Cardiac muscle cell (in vitro differentiated cells and primary cell): ENCODE data around the gene TPRG1L. TPM values are rescaled to one million over a fixed set of nuclear protein-coding genes. Genes with fewer than 3 reads are reported as not detected.
"Not testable (repeated sequence)": the region's sequence is repeated elsewhere in the genome, so short reads cannot be mapped to it uniquely, and the experiment has no call there.

Experiments used
- DNase-seq, 2 donors: peaks; one replicate each; pipeline versions ENCODE4 v3.0.0 to v3.0.0-alpha.2; 2010 to 2017; ENCODE audit warnings: low read depth in 1 of 2, low spot score in 1 of 2
- H3K27ac ChIP-seq: fragments of 200-600 bp; sonication (generic); 2 replicates; pipeline ENCODE4 v1.5.1; 2016
- H3K27me3 ChIP-seq: fragments of 200-600 bp; sonication (generic); 2 replicates; pipeline ENCODE4 v1.6.0; 2016; ENCODE audit warnings: control low read depth
- H3K36me3 ChIP-seq: fragments of 200-600 bp; sonication (generic); 2 replicates; pipeline ENCODE4 v1.5.1; 2016; ENCODE audit warnings: control low read depth
- H3K4me1 ChIP-seq: fragments of 200-600 bp; sonication (generic); 2 replicates; pipeline ENCODE4 v1.8.1; 2017; ENCODE audit warnings: low read depth, mild to moderate bottlenecking, mixed run types
- H3K4me3 ChIP-seq: fragments of 200-600 bp; sonication (generic); 2 replicates; pipeline ENCODE4 v1.5.1; 2016; ENCODE audit warnings: mild to moderate bottlenecking
- H3K9me3 ChIP-seq: fragments of 200-600 bp; sonication (generic); 2 replicates; pipeline ENCODE4 v1.5.1; 2017; ENCODE audit warnings: low read depth, mild to moderate bottlenecking, control low read depth
- CTCF ChIP-seq: IDR thresholded peaks from 2 replicates; pipeline ENCODE4 v1.5.1; 2012; ENCODE audit warnings: low read depth, mild to moderate bottlenecking, low read length
- polyA plus RNA-seq: library from polyadenylated mRNA; unstranded; fragments of >200 nt; fragmentation: Nextera tagmentation; extraction: Ambion mirVana; gene quantifications from 2 replicates; pipeline ENCODE4 v1.2.1, GENCODE V29; 2016
- total RNA-seq: library from RNA; depleted of rRNA; stranded (reverse); fragments of >200 nt; gene quantifications from 2 replicates; pipeline ENCODE4 v1.2.3, GENCODE V29; 2016

TPRG1L gene
- total and polyA plus RNA-seq, 2 experiments from 2014 or later: 9.3 to 32.3 TPM

- H3K36me3 ChIP-seq: no peaks in the 10 kb centered on the region
- H3K4me1 ChIP-seq: no peaks in the 10 kb centered on the region
- no peak overlapping the region for H3K27ac ChIP-seq
- H3K4me3 ChIP-seq: no peak overlapping the region
- H3K9me3 ChIP-seq: no peaks in the 10 kb centered on the region
- no peak for DNase-seq
- no peaks in the 10 kb centered on the region for H3K27me3 ChIP-seq
- TF ChIP-seq CTCF: no peak
These were observed 45.9 kb upstream of the TPRG1L start for GRCh38 chr1:3578906-3579305.

- no peak for TF ChIP-seq CTCF
- no peaks in the 10 kb centered on the region for H3K27me3 ChIP-seq
- DNase-seq: no peak
- H3K4me3 ChIP-seq: no peak overlapping the region
- H3K27ac ChIP-seq: no peak overlapping the region
- H3K4me1 ChIP-seq: no peaks in the 10 kb centered on the region
- no peaks in the 10 kb centered on the region for H3K36me3 ChIP-seq
- H3K9me3 ChIP-seq: no peaks in the 10 kb centered on the region
These were observed 45.2 kb upstream of the TPRG1L start for GRCh38 chr1:3579626-3580025.

GRCh38 chr1:3580231-3580630, 44.6 kb upstream of the TPRG1L start:
- Histone ChIP-seq H3K9me3 (no peaks in the 10 kb centered on the region), H3K4me3 (no peak overlapping the region), H3K36me3 (no peaks in the 10 kb centered on the region), H3K27ac (no peak overlapping the region), H3K4me1 (no peaks in the 10 kb centered on the region), H3K27me3 (no peaks in the 10 kb centered on the region)
- TF ChIP-seq CTCF: no peak
- no peak for DNase-seq

- H3K27me3 ChIP-seq: no peaks in the 10 kb centered on the region
- DNase-seq: peak in 1 of 2 donors; percentile 17
- H3K27ac ChIP-seq: no peak overlapping the region
- no peak overlapping the region for H3K4me3 ChIP-seq
- TF ChIP-seq CTCF: no peak
- H3K9me3 ChIP-seq: no peaks in the 10 kb centered on the region
- H3K36me3 ChIP-seq: no peaks in the 10 kb centered on the region
- H3K4me1 ChIP-seq: no peaks in the 10 kb centered on the region
These were observed 43.3 kb upstream of the TPRG1L start for GRCh38 chr1:3581296-3582036.

GRCh38 chr1:3583751-3584150, 41.1 kb upstream of the TPRG1L start:
- H3K9me3 ChIP-seq, DNase-seq, H3K27ac ChIP-seq, H3K4me1 ChIP-seq, H3K4me3 ChIP-seq, H3K27me3 ChIP-seq, H3K36me3 ChIP-seq: not testable (repeated sequence)

GRCh38 chr1:3584915-3585314, 39.9 kb upstream of the TPRG1L start:
- Histone ChIP-seq H3K4me1 (no peaks in the 10 kb centered on the region), H3K27ac (no peak overlapping the region), H3K36me3 (no peaks in the 10 kb centered on the region), H3K9me3 (no peaks in the 10 kb centered on the region), H3K27me3 (no peaks in the 10 kb centered on the region), H3K4me3 (no peak overlapping the region)
- no peak for DNase-seq
- no peak for TF ChIP-seq CTCF

- H3K27me3 ChIP-seq, H3K27ac ChIP-seq, H3K4me1 ChIP-seq, H3K36me3 ChIP-seq, H3K4me3 ChIP-seq, H3K9me3 ChIP-seq, DNase-seq: not testable (repeated sequence)
These were observed 39.4 kb upstream of the TPRG1L start for GRCh38 chr1:3585353-3585868.
